PFSK-1 (cell line): ENCODE data around the gene DNAJB12.

Source experiments
- POLR2AphosphoS5 ChIP-seq: IDR thresholded peaks from 2 replicates; pipeline ENCODE4 v1.6.1; 2012; ENCODE audit warnings: low read depth, mild to moderate bottlenecking, control low read depth, low read length, moderate library complexity
- SIN3A ChIP-seq: IDR thresholded peaks from 2 replicates; pipeline ENCODE4 v1.6.1; 2012; ENCODE audit warnings: mild to moderate bottlenecking, low read length, moderate library complexity, borderline replicate concordance; ENCODE audit not compliant: insufficient read depth

GRCh38 chr10:72385724-72386123 lies 31.0 kb upstream of the DNAJB12 start:
- no peak for TF ChIP-seq POLR2AphosphoS5
- no peak for TF ChIP-seq SIN3A
